SK-N-SH (cell line): ENCODE measurements around the gene C20orf144.

Experiments
- CHD2 ChIP-seq: fragments of 150-350 bp; IDR thresholded peaks from 2 replicates; pipeline ENCODE4 v1.6.1; 2018; ENCODE audit warnings: low read length; ENCODE audit not compliant: partially characterized antibody
- EP300 ChIP-seq, 2 experiments: IDR thresholded peaks; 2 replicates each; pipeline versions ENCODE4 v1.4.0 to v1.6.1; 2012; ENCODE audit warnings: borderline replicate concordance in 1 of 2, low read depth in 1 of 2, low read length in 1 of 2
- EZH2phosphoT487 ChIP-seq: fragments of 200-600 bp; sonication (generic); IDR thresholded peaks from 2 replicates; pipeline ENCODE4 v1.6.1; 2017; ENCODE audit warnings: low read depth, mixed run types, mild to moderate bottlenecking, antibody characterized with exemption, moderate library complexity, borderline replicate concordance
- IRF3 ChIP-seq: fragments of 150-350 bp; IDR thresholded peaks from 2 replicates; pipeline ENCODE4 v1.6.1; 2016; ENCODE audit warnings: mild to moderate bottlenecking, low read depth, low read length
- MXI1 ChIP-seq: IDR thresholded peaks from 2 replicates; pipeline ENCODE4 v1.6.1; 2012; ENCODE audit warnings: mild to moderate bottlenecking, low read depth, low read length, improper control_type of control experiment
- POLR2AphosphoS5 ChIP-seq: IDR thresholded peaks from 2 replicates; pipeline ENCODE4 v1.6.1; 2012; ENCODE audit warnings: low read depth, low read length
- RAD21 ChIP-seq: IDR thresholded peaks from 2 replicates; pipeline ENCODE4 v1.6.1; 2012; ENCODE audit warnings: mild to moderate bottlenecking, low read length
- REST ChIP-seq: IDR thresholded peaks from 2 replicates; pipeline ENCODE4 v1.6.1; 2012; ENCODE audit warnings: mild to moderate bottlenecking, low read depth, low read length, moderate library complexity
- RFX5 ChIP-seq: IDR thresholded peaks from 2 replicates; pipeline ENCODE4 v1.6.1; 2012; ENCODE audit warnings: mild to moderate bottlenecking, improper control_type of control experiment, low read length
- SMC3 ChIP-seq: IDR thresholded peaks from 2 replicates; pipeline ENCODE4 v1.6.1; 2012; ENCODE audit warnings: low read depth, low read length, improper control_type of control experiment
- TAF1 ChIP-seq: IDR thresholded peaks from 2 replicates; pipeline ENCODE4 v1.6.1; 2012; ENCODE audit warnings: low read depth, mild to moderate bottlenecking, low read length, moderate library complexity, borderline replicate concordance
- TEAD4 ChIP-seq: IDR thresholded peaks from 2 replicates; pipeline ENCODE4 v1.4.0; 2012; ENCODE audit warnings: mild to moderate bottlenecking, borderline replicate concordance; ENCODE audit not compliant: insufficient read depth
- YY1 ChIP-seq: IDR thresholded peaks from 2 replicates; pipeline ENCODE4 v1.4.0; 2012; ENCODE audit warnings: low read depth, mild to moderate bottlenecking
- TF ChIP-seq, protein P1 (sequence below): fragments of 200-600 bp; sonication (generic); IDR thresholded peaks from 2 replicates; pipeline ENCODE4 v1.6.1; 2017; ENCODE audit warnings: antibody characterized with exemption, mild to moderate bottlenecking, moderate library complexity

DNA sequence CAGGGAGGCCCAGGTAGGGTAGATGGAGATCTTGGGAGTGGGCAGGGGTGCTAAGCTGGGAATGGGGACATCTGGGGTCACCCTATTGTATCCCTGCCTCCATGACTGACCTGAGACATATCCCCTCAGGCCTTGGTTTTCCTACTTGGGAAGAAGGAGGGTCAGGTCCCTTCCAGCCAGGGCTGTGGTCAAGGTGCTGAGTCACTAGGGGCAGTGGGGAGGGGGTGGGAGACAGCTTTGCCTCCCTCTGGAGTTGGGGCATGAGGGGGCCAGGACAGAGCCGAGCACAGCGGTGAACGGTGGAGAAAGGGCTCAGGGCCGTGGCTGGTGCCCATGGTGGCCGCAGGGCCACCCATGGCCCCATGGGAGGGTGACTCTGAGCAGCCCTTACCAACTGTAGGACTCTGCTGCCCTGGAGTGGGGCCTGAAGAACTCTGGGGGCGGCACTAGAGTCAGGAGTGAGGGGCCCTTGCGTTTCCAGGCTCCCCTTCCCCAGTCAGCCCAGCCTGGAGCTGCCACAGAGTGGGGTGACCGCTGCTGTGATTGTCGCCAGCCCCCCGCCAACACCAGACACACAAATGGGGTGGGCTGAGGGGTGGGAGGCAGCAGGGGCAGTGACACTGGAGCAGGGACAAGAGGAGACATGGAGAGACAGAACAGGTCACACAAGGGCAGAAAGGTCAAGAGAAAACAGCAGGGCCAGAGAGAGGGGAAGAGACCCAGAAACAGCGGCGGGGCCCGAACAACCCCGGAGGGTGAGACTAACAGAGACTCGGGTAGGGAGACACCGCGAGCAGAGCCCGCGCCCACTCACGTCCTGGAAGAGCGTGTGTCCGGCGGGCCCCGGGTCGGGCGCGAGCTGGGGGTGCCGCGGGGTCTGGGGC lies 11.5 kb downstream of the C20orf144 start:
- TF ChIP-seq POLR2AphosphoS5: no peak
- no peak for TF ChIP-seq REST
- TF ChIP-seq, protein P1, sequence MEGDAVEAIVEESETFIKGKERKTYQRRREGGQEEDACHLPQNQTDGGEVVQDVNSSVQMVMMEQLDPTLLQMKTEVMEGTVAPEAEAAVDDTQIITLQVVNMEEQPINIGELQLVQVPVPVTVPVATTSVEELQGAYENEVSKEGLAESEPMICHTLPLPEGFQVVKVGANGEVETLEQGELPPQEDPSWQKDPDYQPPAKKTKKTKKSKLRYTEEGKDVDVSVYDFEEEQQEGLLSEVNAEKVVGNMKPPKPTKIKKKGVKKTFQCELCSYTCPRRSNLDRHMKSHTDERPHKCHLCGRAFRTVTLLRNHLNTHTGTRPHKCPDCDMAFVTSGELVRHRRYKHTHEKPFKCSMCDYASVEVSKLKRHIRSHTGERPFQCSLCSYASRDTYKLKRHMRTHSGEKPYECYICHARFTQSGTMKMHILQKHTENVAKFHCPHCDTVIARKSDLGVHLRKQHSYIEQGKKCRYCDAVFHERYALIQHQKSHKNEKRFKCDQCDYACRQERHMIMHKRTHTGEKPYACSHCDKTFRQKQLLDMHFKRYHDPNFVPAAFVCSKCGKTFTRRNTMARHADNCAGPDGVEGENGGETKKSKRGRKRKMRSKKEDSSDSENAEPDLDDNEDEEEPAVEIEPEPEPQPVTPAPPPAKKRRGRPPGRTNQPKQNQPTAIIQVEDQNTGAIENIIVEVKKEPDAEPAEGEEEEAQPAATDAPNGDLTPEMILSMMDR: no peak
- TF ChIP-seq TEAD4: no peak
- no peak for TF ChIP-seq TAF1
- no peak for TF ChIP-seq EZH2phosphoT487
- no peak for TF ChIP-seq YY1
- no peak for TF ChIP-seq SMC3
- no peak for TF ChIP-seq RFX5
- TF ChIP-seq CHD2: no peak
- no peak for TF ChIP-seq IRF3
- TF ChIP-seq RAD21: no peak
- no peak for TF ChIP-seq EP300 (IDR thresholded peaks at IDR 0.05; ENCODE audit: borderline replicate concordance in 1 of 2, low read depth in 1 of 2, low read length in 1 of 2)
- TF ChIP-seq MXI1: no peak
